DOHH2 (cell line): ENCODE measurements around the gene DENND1B.

Experiments
- EZH2phosphoT487 ChIP-seq: fragments of 200-600 bp; sonication (generic); IDR thresholded peaks from 2 replicates; pipeline ENCODE4 v1.6.1; 2017; ENCODE audit warnings: borderline replicate concordance, mild to moderate bottlenecking, antibody characterized with exemption, low read length, moderate library complexity, mixed read lengths
- TF ChIP-seq, protein P1 (sequence below): fragments of 200-600 bp; sonication (generic); IDR thresholded peaks from one replicate; pipeline ENCODE4 v1.5.1; 2014; ENCODE audit warnings: antibody characterized with exemption, mild to moderate bottlenecking, low read depth, low read length; ENCODE audit not compliant: poor library complexity, severe bottlenecking

DNA sequence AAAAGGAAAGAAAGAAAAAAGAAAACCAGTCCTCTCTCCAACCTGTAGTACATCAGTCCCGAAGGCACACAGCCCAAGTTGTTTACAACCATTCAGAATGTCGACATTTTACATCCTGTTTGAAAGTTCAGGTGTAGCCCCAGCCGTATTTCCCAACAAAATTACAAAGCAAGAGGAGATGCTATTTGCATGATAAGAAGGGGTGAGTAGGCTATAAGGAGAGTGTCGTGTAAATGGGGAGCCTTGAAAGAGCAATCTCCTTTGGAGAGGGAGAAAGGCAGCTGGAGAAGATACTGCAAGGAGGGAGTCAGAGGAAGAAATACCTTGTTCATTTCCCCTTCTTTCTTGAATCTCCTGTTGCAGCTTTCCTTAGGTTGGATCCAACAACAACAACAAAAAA lies 35.5 kb upstream of the DENND1B start:
- TF ChIP-seq, protein P1, sequence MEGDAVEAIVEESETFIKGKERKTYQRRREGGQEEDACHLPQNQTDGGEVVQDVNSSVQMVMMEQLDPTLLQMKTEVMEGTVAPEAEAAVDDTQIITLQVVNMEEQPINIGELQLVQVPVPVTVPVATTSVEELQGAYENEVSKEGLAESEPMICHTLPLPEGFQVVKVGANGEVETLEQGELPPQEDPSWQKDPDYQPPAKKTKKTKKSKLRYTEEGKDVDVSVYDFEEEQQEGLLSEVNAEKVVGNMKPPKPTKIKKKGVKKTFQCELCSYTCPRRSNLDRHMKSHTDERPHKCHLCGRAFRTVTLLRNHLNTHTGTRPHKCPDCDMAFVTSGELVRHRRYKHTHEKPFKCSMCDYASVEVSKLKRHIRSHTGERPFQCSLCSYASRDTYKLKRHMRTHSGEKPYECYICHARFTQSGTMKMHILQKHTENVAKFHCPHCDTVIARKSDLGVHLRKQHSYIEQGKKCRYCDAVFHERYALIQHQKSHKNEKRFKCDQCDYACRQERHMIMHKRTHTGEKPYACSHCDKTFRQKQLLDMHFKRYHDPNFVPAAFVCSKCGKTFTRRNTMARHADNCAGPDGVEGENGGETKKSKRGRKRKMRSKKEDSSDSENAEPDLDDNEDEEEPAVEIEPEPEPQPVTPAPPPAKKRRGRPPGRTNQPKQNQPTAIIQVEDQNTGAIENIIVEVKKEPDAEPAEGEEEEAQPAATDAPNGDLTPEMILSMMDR: no peak
- TF ChIP-seq EZH2phosphoT487: no peak
